ENCODE measurements around the gene CAMTA1. TPM values are rescaled to one million over a fixed set of nuclear protein-coding genes. Genes with fewer than 3 reads are reported as not detected.

The CAMTA1 gene
- total and polyA plus RNA-seq, 4 donors: 18.0 to 93.5 (median 35.8) TPM

DNA sequence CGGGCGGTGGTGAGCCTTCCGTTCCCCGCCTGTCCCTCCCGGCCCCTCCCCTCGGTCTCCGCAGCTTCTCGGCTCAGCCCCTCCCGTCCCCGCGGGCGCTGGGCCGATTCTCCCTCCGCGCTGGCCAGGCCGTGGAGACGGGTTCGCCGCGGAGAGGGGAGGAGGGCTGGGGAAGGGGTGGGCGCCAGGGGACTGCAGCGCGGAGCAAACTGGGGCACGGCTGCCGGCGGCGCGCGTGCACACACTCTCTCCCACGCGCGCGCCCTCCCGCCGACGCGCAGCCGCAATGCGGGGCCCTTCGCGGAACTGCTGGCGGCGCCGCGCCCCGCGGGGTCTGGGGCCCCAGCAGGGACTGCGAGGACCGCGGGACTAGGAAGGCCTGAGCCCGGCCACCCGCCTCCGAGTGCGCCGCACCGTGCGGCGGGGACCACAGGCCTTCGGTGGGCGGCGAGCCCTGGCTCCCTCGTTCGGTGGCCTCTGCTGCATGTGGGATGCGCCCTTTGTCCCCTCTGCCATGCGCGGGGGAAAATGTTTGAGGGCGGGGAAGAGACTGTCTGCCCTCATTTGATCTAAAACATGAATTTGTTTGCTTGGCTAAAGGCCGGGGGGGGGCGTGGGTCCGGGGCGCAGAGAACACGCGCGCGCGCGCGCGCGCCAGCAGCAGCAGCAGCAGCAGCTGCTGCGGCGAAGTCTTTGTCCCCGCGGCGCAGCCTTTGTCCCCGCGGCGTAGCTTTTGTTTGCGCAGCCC lies 895.1 kb downstream of the CAMTA1 start:
- H3K36me3 ChIP-seq (ENCODE audit: control insufficient read depth in 4 of 4, insufficient read depth in 3 of 4, low read depth in 1 of 4, low read length in 3 of 4): no peaks in the 10 kb centered on the region

More for the DNA sequence above, 895.1 kb downstream of the CAMTA1 start:
- TF ChIP-seq FOXA2 (IDR thresholded peaks at IDR 0.05): no peak
- no peak for TF ChIP-seq YY1 (IDR thresholded peaks at IDR 0.05)
- no peak for TF ChIP-seq RAD21 (IDR thresholded peaks at IDR 0.05)
- TF ChIP-seq FOXA1 (IDR thresholded peaks at IDR 0.05): no peak
- TF ChIP-seq CTCF (IDR thresholded peaks at IDR 0.05; ENCODE audit: low read depth, low read length, missing input control): no peak
- TF ChIP-seq HNF4A (conservative IDR thresholded peaks at IDR 0.05): no peak
- TF ChIP-seq GABPA (IDR thresholded peaks at IDR 0.05 in 1 of 2, conservative IDR thresholded peaks at IDR 0.05 in 1 of 2): no peak
- TF ChIP-seq MAX (IDR thresholded peaks at IDR 0.05): no peak
- no peak for TF ChIP-seq JUND (IDR thresholded peaks at IDR 0.05)
- no peak for TF ChIP-seq EGR1 (IDR thresholded peaks at IDR 0.05; ENCODE audit: low read depth in 2 of 2)
- TF ChIP-seq, protein P1, sequence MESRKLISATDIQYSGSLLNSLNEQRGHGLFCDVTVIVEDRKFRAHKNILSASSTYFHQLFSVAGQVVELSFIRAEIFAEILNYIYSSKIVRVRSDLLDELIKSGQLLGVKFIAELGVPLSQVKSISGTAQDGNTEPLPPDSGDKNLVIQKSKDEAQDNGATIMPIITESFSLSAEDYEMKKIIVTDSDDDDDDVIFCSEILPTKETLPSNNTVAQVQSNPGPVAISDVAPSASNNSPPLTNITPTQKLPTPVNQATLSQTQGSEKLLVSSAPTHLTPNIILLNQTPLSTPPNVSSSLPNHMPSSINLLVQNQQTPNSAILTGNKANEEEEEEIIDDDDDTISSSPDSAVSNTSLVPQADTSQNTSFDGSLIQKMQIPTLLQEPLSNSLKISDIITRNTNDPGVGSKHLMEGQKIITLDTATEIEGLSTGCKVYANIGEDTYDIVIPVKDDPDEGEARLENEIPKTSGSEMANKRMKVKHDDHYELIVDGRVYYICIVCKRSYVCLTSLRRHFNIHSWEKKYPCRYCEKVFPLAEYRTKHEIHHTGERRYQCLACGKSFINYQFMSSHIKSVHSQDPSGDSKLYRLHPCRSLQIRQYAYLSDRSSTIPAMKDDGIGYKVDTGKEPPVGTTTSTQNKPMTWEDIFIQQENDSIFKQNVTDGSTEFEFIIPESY (IDR thresholded peaks at IDR 0.05): no peak
- TF ChIP-seq REST (IDR thresholded peaks at IDR 0.05): no peak
- no peak for TF ChIP-seq RXRA (IDR thresholded peaks at IDR 0.05)
- TF ChIP-seq HNF4G (IDR thresholded peaks at IDR 0.05): no peak
- no peak for TF ChIP-seq NR2F2 (IDR thresholded peaks at IDR 0.05)
- Histone ChIP-seq H3K9ac (ENCODE audit: low read depth in 1 of 2, low read length in 2 of 2) (no peak overlapping the region), H3K27ac (ENCODE audit: low read depth in 1 of 2, low read length in 2 of 2) (peak overlapping the region in 1 of 2 donors; percentile 23), H3K27me3 (ENCODE audit: control insufficient read depth in 4 of 4, insufficient read depth in 4 of 4, low read length in 3 of 4) (no peaks in the 10 kb centered on the region), H3K4me1 (ENCODE audit: control insufficient read depth in 4 of 4, insufficient read depth in 4 of 4, low read length in 3 of 4) (peaks cover 2 to 15% (median 3%) of the 10 kb centered on the region in 4 donors), H3K4me3 (ENCODE audit: low read depth in 1 of 3, low read length in 3 of 3) (peak overlapping the region; percentile 56 to 75 (median 67)), H3K9me3 (ENCODE audit: control insufficient read depth in 4 of 4, low read length in 3 of 4) (no peaks in the 10 kb centered on the region)
- DNase-seq (ENCODE audit: low spot score): peak; percentile 51
- under 1% methylated on average over 89 of the region's 89 CpGs for WGBS

Data from liver (tissue), 9 donors.